SJCRH30 (cell line): ENCODE data around the gene RDX. TPM values are rescaled to one million over a fixed set of nuclear protein-coding genes. Genes with fewer than 3 reads are reported as not detected.
"Not testable (repeated sequence)": the region's sequence is repeated elsewhere in the genome, so short reads cannot be mapped to it uniquely, and the experiment has no call there.

Source experiments
- DNase-seq, 2 experiments: peaks; one replicate each; pipeline ENCODE4 v3.0.0-alpha.2; 2015 to 2020
- H3K27ac ChIP-seq: fragments of 250-450 bp; sonication (Bioruptor Pico); 2 replicates; pipeline ENCODE4 v1.5.1; 2020; ENCODE audit warnings: mild to moderate bottlenecking, moderate library complexity
- H3K27me3 ChIP-seq: fragments of 250-450 bp; sonication (Bioruptor Pico); 2 replicates; pipeline ENCODE4 v1.5.1; 2020; ENCODE audit warnings: mild to moderate bottlenecking, moderate library complexity
- H3K36me3 ChIP-seq: fragments of 250-450 bp; sonication (Bioruptor Pico); 2 replicates; pipeline ENCODE4 v1.5.1; 2020; ENCODE audit warnings: mild to moderate bottlenecking, moderate library complexity
- H3K4me1 ChIP-seq: fragments of 250-450 bp; sonication (Bioruptor Pico); 2 replicates; pipeline ENCODE4 v1.5.1; 2020; ENCODE audit warnings: mild to moderate bottlenecking, moderate library complexity
- H3K4me3 ChIP-seq: fragments of 250-450 bp; sonication (Bioruptor Pico); 2 replicates; pipeline ENCODE4 v1.5.1; 2020; ENCODE audit warnings: mild to moderate bottlenecking, moderate library complexity
- H3K9me3 ChIP-seq: fragments of 250-450 bp; sonication (Bioruptor Pico); replicated peaks from 2 replicates; pipeline ENCODE4 v1.5.1; 2020; ENCODE audit warnings: mild to moderate bottlenecking, moderate library complexity
- total RNA-seq: library from RNA; depleted of rRNA; stranded (reverse); fragments of >200 nt; shearing (Covaris generic); gene quantifications from 2 replicates; pipeline ENCODE4 v1.2.3, GENCODE V29; 2014

Gene RDX
- total RNA-seq, 1 experiment from 2014 or later, result 97.9 TPM

GRCh38 chr11:110217223-110217877, 79.1 kb downstream of the RDX start:
- no peak for DNase-seq
- Histone ChIP-seq H3K4me1 (no peaks in the 10 kb centered on the region), H3K27me3 (no peaks in the 10 kb centered on the region), H3K36me3 (no peaks in the 10 kb centered on the region), H3K9me3 (no peaks in the 10 kb centered on the region), H3K27ac (no peak overlapping the region), H3K4me3 (no peak overlapping the region)

GRCh38 chr11:110209313-110209694, 87.1 kb downstream of the RDX start:
- not testable (repeated sequence) for H3K27ac ChIP-seq, H3K9me3 ChIP-seq, H3K4me3 ChIP-seq, H3K27me3 ChIP-seq, DNase-seq, H3K4me1 ChIP-seq, H3K36me3 ChIP-seq

- not testable (repeated sequence) for H3K9me3 ChIP-seq, DNase-seq, H3K4me3 ChIP-seq
Measured at GRCh38 chr11:110208678-110209312, 87.6 kb downstream of the RDX start.

GRCh38 chr11:110207123-110207522, 89.3 kb downstream of the RDX start:
- Histone ChIP-seq H3K36me3 (no peaks in the 10 kb centered on the region), H3K27ac (no peak overlapping the region), H3K9me3 (no peaks in the 10 kb centered on the region), H3K27me3 (no peaks in the 10 kb centered on the region), H3K4me3 (no peak overlapping the region), H3K4me1 (no peaks in the 10 kb centered on the region)
- peak; percentile 24 to 39 for DNase-seq

More at GRCh38 chr11:110208678-110209312, 87.6 kb downstream of the RDX start:
- H3K27ac ChIP-seq, H3K4me1 ChIP-seq, H3K36me3 ChIP-seq, H3K27me3 ChIP-seq: not testable (repeated sequence)

GRCh38 chr11:110200836-110201235, 95.6 kb downstream of the RDX start:
- DNase-seq, result no peak
- Histone ChIP-seq H3K9me3 (no peaks in the 10 kb centered on the region), H3K4me1 (peaks cover 10% of the 10 kb centered on the region), H3K27ac (no peak overlapping the region), H3K4me3 (no peak overlapping the region), H3K36me3 (no peaks in the 10 kb centered on the region), H3K27me3 (no peaks in the 10 kb centered on the region)

- Histone ChIP-seq H3K9me3 (no peaks in the 10 kb centered on the region), H3K4me3 (no peak overlapping the region), H3K36me3 (no peaks in the 10 kb centered on the region), H3K27ac (no peak overlapping the region), H3K4me1 (peaks cover 16% of the 10 kb centered on the region), H3K27me3 (no peaks in the 10 kb centered on the region)
- no peak for DNase-seq
Measured at GRCh38 chr11:110200241-110200640, 96.2 kb downstream of the RDX start.

GRCh38 chr11:110199184-110199981, 97.0 kb downstream of the RDX start:
- H3K36me3 ChIP-seq, result no peaks in the 10 kb centered on the region
- H3K9me3 ChIP-seq, result no peaks in the 10 kb centered on the region
- no peak overlapping the region for H3K27ac ChIP-seq
- H3K4me3 ChIP-seq, result no peak overlapping the region
- DNase-seq, result no peak
- H3K27me3 ChIP-seq, result no peaks in the 10 kb centered on the region
- peaks cover 24% of the 10 kb centered on the region for H3K4me1 ChIP-seq

GRCh38 chr11:110198031-110198729, 98.2 kb downstream of the RDX start:
- Histone ChIP-seq H3K9me3 (no peaks in the 10 kb centered on the region), H3K36me3 (no peaks in the 10 kb centered on the region), H3K27ac (no peak overlapping the region), H3K4me1 (peaks cover 27% of the 10 kb centered on the region), H3K4me3 (no peak overlapping the region), H3K27me3 (no peaks in the 10 kb centered on the region)
- DNase-seq, result no peak

- no peak for DNase-seq
- Histone ChIP-seq H3K36me3 (no peaks in the 10 kb centered on the region), H3K27me3 (no peaks in the 10 kb centered on the region), H3K4me1 (peaks cover 27% of the 10 kb centered on the region), H3K27ac (peak overlapping the region; percentile 75), H3K9me3 (no peaks in the 10 kb centered on the region), H3K4me3 (no peak overlapping the region)
Measured at GRCh38 chr11:110196884-110197420, 99.5 kb downstream of the RDX start.

GRCh38 chr11:110196241-110196754, 100.1 kb downstream of the RDX start:
- Histone ChIP-seq H3K9me3 (no peaks in the 10 kb centered on the region), H3K27me3 (no peaks in the 10 kb centered on the region), H3K4me3 (no peak overlapping the region), H3K27ac (peak overlapping the region; percentile 75), H3K4me1 (peaks cover 27% of the 10 kb centered on the region), H3K36me3 (no peaks in the 10 kb centered on the region)
- DNase-seq, result peak in 1 of 2 experiments; percentile 30

- not testable (repeated sequence) for H3K27me3 ChIP-seq, H3K36me3 ChIP-seq, H3K9me3 ChIP-seq, H3K4me3 ChIP-seq, DNase-seq
- H3K27ac ChIP-seq, result peak overlapping the region; percentile 75
- H3K4me1 ChIP-seq, result peaks cover 27% of the 10 kb centered on the region
Measured at GRCh38 chr11:110194211-110194766, 102.1 kb downstream of the RDX start.

- not testable (repeated sequence) for H3K9me3 ChIP-seq, H3K27ac ChIP-seq, H3K27me3 ChIP-seq, H3K36me3 ChIP-seq, DNase-seq, H3K4me3 ChIP-seq
- peaks cover 27% of the 10 kb centered on the region for H3K4me1 ChIP-seq
Measured at GRCh38 chr11:110192604-110193282, 103.7 kb downstream of the RDX start.

GRCh38 chr11:110190885-110191284, 105.5 kb downstream of the RDX start:
- no peaks in the 10 kb centered on the region for H3K9me3 ChIP-seq
- no peaks in the 10 kb centered on the region for H3K36me3 ChIP-seq
- no peak overlapping the region for H3K27ac ChIP-seq
- no peaks in the 10 kb centered on the region for H3K27me3 ChIP-seq
- no peak overlapping the region for H3K4me3 ChIP-seq
- peaks cover 18% of the 10 kb centered on the region for H3K4me1 ChIP-seq
- DNase-seq, result no peak

- no peaks in the 10 kb centered on the region for H3K9me3 ChIP-seq
Measured at GRCh38 chr11:110187731-110188130, 108.7 kb downstream of the RDX start.

More at GRCh38 chr11:110187731-110188130, 108.7 kb downstream of the RDX start:
- H3K27me3 ChIP-seq, result no peaks in the 10 kb centered on the region
- H3K36me3 ChIP-seq, result no peaks in the 10 kb centered on the region
- H3K4me1 ChIP-seq, result no peaks in the 10 kb centered on the region
- no peak overlapping the region for H3K27ac ChIP-seq
- no peak overlapping the region for H3K4me3 ChIP-seq
- DNase-seq, result no peak
